Activated CD8-positive, alpha-beta memory T cell treated with anti-CD3 and anti-CD28 coated beads for 4 hours (primary cell): ENCODE results near the gene KNG1.
"Not testable (repeated sequence)": the region's sequence is repeated elsewhere in the genome, so short reads cannot be mapped to it uniquely, and the experiment has no call there.

Source experiments
- DNase-seq, 2 donors: peaks; one replicate each; pipeline ENCODE4 v3.0.0-alpha.2; 2020; ENCODE audit warnings: low read depth in 2 of 2

Gene KNG1

GRCh38 chr3:186717039-186717457 lies at the start of gene KNG1:
TSS of gene KNG1 (plus strand) at chr3:186717359. CDS start at chr3:186717543, 184 bp downstream.
- no peak for DNase-seq

- DNase-seq, result no peak
Observed at GRCh38 chr3:186668426-186668825, 48.7 kb upstream of the KNG1 start.

GRCh38 chr3:186669378-186670084 lies 47.6 kb upstream of the KNG1 start:
- DNase-seq, result no peak

GRCh38 chr3:186670155-186670554 lies 47.0 kb upstream of the KNG1 start:
- no peak for DNase-seq

- DNase-seq, result no peak
Observed at GRCh38 chr3:186671051-186671450, 46.1 kb upstream of the KNG1 start.

GRCh38 chr3:186678604-186679003 lies 38.6 kb upstream of the KNG1 start:
- no peak for DNase-seq

- DNase-seq, result no peak
Observed at GRCh38 chr3:186679151-186679550, 38.0 kb upstream of the KNG1 start.

- no peak for DNase-seq
Observed at GRCh38 chr3:186680869-186681268, 36.3 kb upstream of the KNG1 start.

- DNase-seq, result no peak
Observed at GRCh38 chr3:186682812-186683211, 34.3 kb upstream of the KNG1 start.

- DNase-seq, result no peak
Observed at GRCh38 chr3:186683979-186684378, 33.2 kb upstream of the KNG1 start.

GRCh38 chr3:186686475-186686874 lies 30.7 kb upstream of the KNG1 start:
- DNase-seq, result not testable (repeated sequence)

- DNase-seq, result no peak
Observed at GRCh38 chr3:186687120-186687651, 30.0 kb upstream of the KNG1 start.

- DNase-seq, result not testable (repeated sequence)
Observed at GRCh38 chr3:186690304-186690703, 26.9 kb upstream of the KNG1 start.

- DNase-seq, result no peak
Observed at GRCh38 chr3:186691676-186692075, 25.5 kb upstream of the KNG1 start.

- DNase-seq, result no peak
Observed at GRCh38 chr3:186693843-186694242, 23.3 kb upstream of the KNG1 start.

GRCh38 chr3:186694288-186695032 lies 22.7 kb upstream of the KNG1 start:
- no peak for DNase-seq

- no peak for DNase-seq
Observed at GRCh38 chr3:186696522-186696921, 20.6 kb upstream of the KNG1 start.

- no peak for DNase-seq
Observed at GRCh38 chr3:186697510-186697909, 19.6 kb upstream of the KNG1 start.

- no peak for DNase-seq
Observed at GRCh38 chr3:186700267-186700666, 16.9 kb upstream of the KNG1 start.

- not testable (repeated sequence) for DNase-seq
Observed at GRCh38 chr3:186702451-186702850, 14.7 kb upstream of the KNG1 start.

GRCh38 chr3:186705882-186706780 lies 11.0 kb upstream of the KNG1 start:
- peak in 1 of 2 donors; percentile 10 for DNase-seq
